Measurements from ENCODE around the gene DNAJC19. TPM values are rescaled to one million over a fixed set of nuclear protein-coding genes. Genes with fewer than 3 reads are reported as not detected.
A peak's percentile ranks its signal among the peaks of the same experiment; 100 is the strongest.

Gene DNAJC19
- 34.1 to 38.7 TPM (median 37.8 TPM) in 3 replicates for total RNA-seq
- long read RNA-seq, transcript DNAJC19-201 (6 exons, 1,454 nt) = major isoform, 31 of 46 reads
- long read RNA-seq, transcript DNAJC19-202 (5 exons, 1,239 nt) = minor isoform, 5 of 46 reads
- long read RNA-seq, partial matches to known transcripts = 0 of 46 reads
- long read RNA-seq, other reads (novel, unspliced or antisense) = 1 of 46 reads

- H3K36me3 Mint-ChIP-seq (ENCODE audit: low read depth) = no peaks in the 10 kb centered on the region
- TF ChIP-seq, protein P1, sequence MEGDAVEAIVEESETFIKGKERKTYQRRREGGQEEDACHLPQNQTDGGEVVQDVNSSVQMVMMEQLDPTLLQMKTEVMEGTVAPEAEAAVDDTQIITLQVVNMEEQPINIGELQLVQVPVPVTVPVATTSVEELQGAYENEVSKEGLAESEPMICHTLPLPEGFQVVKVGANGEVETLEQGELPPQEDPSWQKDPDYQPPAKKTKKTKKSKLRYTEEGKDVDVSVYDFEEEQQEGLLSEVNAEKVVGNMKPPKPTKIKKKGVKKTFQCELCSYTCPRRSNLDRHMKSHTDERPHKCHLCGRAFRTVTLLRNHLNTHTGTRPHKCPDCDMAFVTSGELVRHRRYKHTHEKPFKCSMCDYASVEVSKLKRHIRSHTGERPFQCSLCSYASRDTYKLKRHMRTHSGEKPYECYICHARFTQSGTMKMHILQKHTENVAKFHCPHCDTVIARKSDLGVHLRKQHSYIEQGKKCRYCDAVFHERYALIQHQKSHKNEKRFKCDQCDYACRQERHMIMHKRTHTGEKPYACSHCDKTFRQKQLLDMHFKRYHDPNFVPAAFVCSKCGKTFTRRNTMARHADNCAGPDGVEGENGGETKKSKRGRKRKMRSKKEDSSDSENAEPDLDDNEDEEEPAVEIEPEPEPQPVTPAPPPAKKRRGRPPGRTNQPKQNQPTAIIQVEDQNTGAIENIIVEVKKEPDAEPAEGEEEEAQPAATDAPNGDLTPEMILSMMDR (IDR thresholded peaks at IDR 0.05) = no peak
- peak; percentile 94 for DNase-seq (ENCODE audit: low spot score)
- H3K9me3 Mint-ChIP-seq (ENCODE audit: low read depth) = no peaks in the 10 kb centered on the region
- peaks cover 16% of the 10 kb centered on the region for H3K4me1 Mint-ChIP-seq (ENCODE audit: low read depth)
- peak within 1 kb of the TSS; percentile 83 for H3K4me3 Mint-ChIP-seq (ENCODE audit: unreplicated experiment)
- peaks cover 11% of the 10 kb centered on the region for H3K27me3 Mint-ChIP-seq (ENCODE audit: low read depth)
- H3K27ac Mint-ChIP-seq (ENCODE audit: unreplicated experiment) = peak within 1 kb of the TSS; percentile 93
Observed at GRCh38 chr3:180989291-180990163, at the start of gene DNAJC19. TSS of gene DNAJC19 (minus strand) at chr3:180989736. CDS start at chr3:180989602, 134 bp downstream.

DNA sequence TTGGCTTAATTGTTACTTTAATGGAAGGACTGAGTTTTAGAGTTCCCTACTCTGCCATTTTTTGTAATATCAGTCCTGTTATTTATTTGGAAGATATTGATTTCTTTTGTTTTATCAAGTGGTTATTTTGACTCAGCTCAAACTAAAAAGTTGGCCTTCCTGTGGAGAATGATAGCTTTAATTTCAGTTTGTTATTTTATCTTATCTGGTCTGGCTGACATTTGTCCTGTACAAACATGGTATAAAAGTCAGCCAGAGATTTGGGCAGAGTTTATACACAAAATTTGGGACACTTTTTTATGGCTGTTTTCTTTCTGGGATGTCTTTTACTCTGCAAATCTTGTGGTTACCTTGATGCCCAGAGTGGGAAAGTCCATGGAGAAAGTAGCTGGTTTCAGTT lies 41.4 kb upstream of the DNAJC19 start:
- Mint-ChIP-seq H3K36me3 (ENCODE audit: low read depth) (no peaks in the 10 kb centered on the region), H3K9me3 (ENCODE audit: low read depth) (peaks cover 8% of the 10 kb centered on the region), H3K4me1 (ENCODE audit: low read depth) (no peaks in the 10 kb centered on the region), H3K27me3 (ENCODE audit: low read depth) (no peaks in the 10 kb centered on the region), H3K27ac (ENCODE audit: unreplicated experiment) (no peak overlapping the region), H3K4me3 (ENCODE audit: unreplicated experiment) (no peak overlapping the region)
- DNase-seq (ENCODE audit: low spot score) = no peak
- TF ChIP-seq, protein P1 (IDR thresholded peaks at IDR 0.05) = no peak

GRCh38 chr3:181025204-181025603 lies 35.7 kb upstream of the DNAJC19 start:
- Mint-ChIP-seq H3K4me1 (ENCODE audit: low read depth) (no peaks in the 10 kb centered on the region), H3K27me3 (ENCODE audit: low read depth) (peaks cover 6% of the 10 kb centered on the region), H3K4me3 (ENCODE audit: unreplicated experiment) (no peak overlapping the region), H3K9me3 (ENCODE audit: low read depth) (peaks cover 16% of the 10 kb centered on the region), H3K27ac (ENCODE audit: unreplicated experiment) (no peak overlapping the region), H3K36me3 (ENCODE audit: low read depth) (no peaks in the 10 kb centered on the region)
- TF ChIP-seq, protein P1 (IDR thresholded peaks at IDR 0.05) = no peak
- DNase-seq (ENCODE audit: low spot score) = no peak

GRCh38 chr3:181017690-181018089 lies 28.2 kb upstream of the DNAJC19 start:
- no peak for DNase-seq (ENCODE audit: low spot score)
- Mint-ChIP-seq H3K27ac (ENCODE audit: unreplicated experiment) (no peak overlapping the region), H3K4me1 (ENCODE audit: low read depth) (no peaks in the 10 kb centered on the region), H3K36me3 (ENCODE audit: low read depth) (no peaks in the 10 kb centered on the region), H3K27me3 (ENCODE audit: low read depth) (peaks cover 10% of the 10 kb centered on the region), H3K4me3 (ENCODE audit: unreplicated experiment) (no peak overlapping the region), H3K9me3 (ENCODE audit: low read depth) (peaks cover 3% of the 10 kb centered on the region)
- TF ChIP-seq, protein P1 (IDR thresholded peaks at IDR 0.05) = no peak

DNA sequence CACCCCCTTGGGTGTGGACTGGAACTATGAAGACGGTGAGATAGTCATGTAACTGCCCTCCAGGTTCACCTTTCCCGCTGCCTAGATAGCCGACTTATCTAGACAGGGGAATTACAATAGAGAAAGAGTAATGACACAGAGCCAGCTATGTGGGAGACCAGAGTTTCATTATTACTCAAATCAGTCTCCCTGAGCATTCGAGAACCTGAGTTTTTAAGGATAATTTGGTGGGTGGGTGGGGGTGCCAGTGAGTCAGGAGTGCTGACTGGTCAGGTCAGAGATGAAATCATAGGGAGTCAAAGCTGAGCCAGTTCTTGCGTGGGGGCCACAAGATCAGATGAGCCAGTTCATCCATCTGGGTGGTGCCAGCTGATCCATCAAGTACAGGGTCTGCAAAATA lies 19.7 kb upstream of the DNAJC19 start:
- DNase-seq (ENCODE audit: low spot score) = no peak
- Mint-ChIP-seq H3K36me3 (ENCODE audit: low read depth) (no peaks in the 10 kb centered on the region), H3K4me3 (ENCODE audit: unreplicated experiment) (no peak overlapping the region), H3K9me3 (ENCODE audit: low read depth) (peaks cover 11% of the 10 kb centered on the region), H3K27me3 (ENCODE audit: low read depth) (peaks cover 2% of the 10 kb centered on the region), H3K27ac (ENCODE audit: unreplicated experiment) (no peak overlapping the region), H3K4me1 (ENCODE audit: low read depth) (no peaks in the 10 kb centered on the region)
- TF ChIP-seq, protein P1 (IDR thresholded peaks at IDR 0.05) = no peak

Data from chondrocyte (in vitro differentiated cells).